ENCODE results near the gene OSBP2. TPM values are rescaled to one million over a fixed set of nuclear protein-coding genes. Genes with fewer than 3 reads are reported as not detected.

Gene OSBP2
- total RNA-seq, 2 donors from 2014 or later, result 1.1 to 9.4 TPM

DNA sequence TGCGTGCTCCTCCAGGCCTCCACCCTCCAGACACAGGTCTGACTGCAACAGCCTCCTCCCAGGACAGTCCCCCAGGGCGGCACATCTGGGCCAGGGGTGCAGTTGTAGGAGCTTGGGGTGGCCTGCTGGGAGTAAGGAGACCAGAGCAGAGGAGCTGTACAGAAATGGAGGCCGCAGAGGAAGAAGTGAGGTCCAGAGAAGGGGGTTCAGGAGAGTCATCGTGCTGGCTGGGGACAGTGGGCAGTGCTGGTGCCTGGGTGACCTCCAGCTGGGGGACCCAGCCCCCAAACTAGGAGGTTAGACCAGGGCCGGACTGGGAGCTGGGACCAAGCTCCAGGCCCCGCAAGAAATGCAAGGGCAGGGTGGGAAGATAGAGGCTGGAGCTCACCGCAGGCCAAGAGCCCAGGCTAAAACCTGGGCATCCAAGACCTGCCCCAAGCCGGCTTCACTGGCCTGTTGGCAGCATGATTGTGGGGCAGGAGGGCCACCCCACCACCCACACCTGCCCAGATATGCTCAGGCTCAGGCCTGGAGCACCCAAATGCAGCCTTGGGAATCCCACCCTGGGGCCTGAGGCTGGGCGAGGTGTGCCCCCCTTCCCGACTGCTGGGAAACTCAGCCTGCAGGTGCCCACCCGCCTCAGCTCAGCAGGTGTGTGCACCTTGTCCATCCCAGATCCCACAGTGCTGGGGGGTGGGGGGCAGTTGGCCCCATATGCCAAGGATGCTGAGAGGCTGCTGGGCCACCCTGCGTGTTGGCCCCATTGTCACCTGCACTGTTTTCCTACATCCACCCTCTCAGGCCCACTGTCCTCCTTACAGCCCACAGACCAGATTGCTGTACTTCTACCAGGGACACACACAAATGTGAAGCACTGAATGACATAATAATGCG, 177.0 kb downstream of the OSBP2 start:
- H3K36me3 Mint-ChIP-seq (ENCODE audit: low read depth), result peaks cover 3% of the 10 kb centered on the region
- DNase-seq, result no peak
- no peaks in the 10 kb centered on the region for H3K27me3 Mint-ChIP-seq

DNA sequence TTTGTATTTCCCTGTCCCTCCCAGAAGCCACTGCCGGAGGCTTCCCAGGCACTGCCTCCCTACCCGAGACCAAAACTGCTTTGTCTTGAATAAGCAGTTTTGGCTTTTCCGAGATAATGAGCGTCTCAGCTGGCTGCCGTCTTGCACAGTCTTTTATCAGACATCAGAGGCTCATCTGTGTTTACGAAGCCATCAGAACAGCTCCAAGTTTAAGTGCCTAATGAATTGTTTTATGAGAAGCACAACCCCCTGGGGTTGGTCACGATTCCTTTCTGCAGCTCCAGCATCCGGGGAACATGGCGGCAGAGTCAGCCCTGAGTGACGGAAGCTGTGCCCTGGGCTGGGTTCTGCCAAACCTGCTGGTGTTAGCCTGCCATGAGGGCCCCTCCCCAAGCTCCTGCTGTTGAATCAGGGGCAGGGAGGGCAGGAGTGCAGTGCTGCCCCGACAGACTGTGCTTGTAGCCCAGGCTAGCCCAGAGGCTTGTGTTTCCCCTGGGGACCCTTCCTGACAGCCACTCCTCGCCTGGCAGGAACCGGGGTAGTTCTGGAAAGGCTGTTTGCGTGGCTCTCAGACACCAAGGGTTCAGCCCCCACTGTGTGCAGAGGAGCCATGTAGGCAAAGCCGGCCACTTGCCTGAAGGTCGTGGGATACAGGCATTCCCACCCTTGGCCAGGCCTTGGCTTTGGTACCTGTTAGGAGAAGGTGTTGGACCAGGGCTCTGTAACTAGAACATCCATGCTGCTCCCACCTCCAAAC, 177.8 kb downstream of the OSBP2 start:
- DNase-seq (no peak), ATAC-seq (no peak)
- no peaks in the 10 kb centered on the region for H3K9me3 ChIP-seq (ENCODE audit: control insufficient read depth, low read length, poor library complexity, severe bottlenecking)
- Mint-ChIP-seq H3K4me1 (peaks cover 2% of the 10 kb centered on the region), H3K27ac (no peak overlapping the region), H3K4me3 (no peak overlapping the region), H3K36me3 (ENCODE audit: low read depth) (no peaks in the 10 kb centered on the region), H3K27me3 (no peaks in the 10 kb centered on the region)

More for the DNA sequence above, 177.0 kb downstream of the OSBP2 start:
- no peaks in the 10 kb centered on the region for H3K9me3 ChIP-seq (ENCODE audit: control insufficient read depth, low read length, poor library complexity, severe bottlenecking)
- H3K27ac Mint-ChIP-seq, result no peak overlapping the region
- no peak overlapping the region for H3K4me3 Mint-ChIP-seq
- peaks cover 2% of the 10 kb centered on the region for H3K4me1 Mint-ChIP-seq
- ATAC-seq, result no peak

DNA sequence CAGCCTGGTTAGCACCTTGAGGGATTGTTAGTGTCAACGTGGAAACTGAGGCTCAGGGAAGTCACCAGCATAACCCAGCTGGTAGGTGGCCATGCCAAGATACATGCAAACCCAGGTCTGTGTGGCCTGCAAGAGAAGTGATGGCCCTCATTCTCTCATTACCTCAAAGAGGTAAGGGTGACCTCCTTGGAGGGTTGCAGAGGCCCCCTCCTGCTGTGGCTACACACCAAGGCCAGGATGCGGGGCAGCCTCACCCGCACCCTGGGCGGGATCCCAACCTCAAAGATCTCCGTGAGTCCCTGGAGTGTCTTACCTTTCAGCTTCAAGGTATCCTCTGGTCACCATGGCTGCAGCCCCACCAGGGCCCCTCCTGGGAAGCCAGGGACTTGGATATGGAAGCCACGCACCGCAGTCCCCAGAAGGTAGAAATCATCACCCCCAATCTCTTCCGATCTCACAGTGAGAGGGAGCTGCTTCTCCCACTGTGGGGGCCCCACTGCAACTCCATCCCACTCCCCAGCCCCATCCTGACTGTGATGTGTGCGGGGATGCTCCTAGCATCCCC, 178.5 kb downstream of the OSBP2 start:
- DNase-seq, result no peak
- Mint-ChIP-seq H3K27ac (no peak overlapping the region), H3K36me3 (ENCODE audit: low read depth) (no peaks in the 10 kb centered on the region), H3K27me3 (peaks cover 1% of the 10 kb centered on the region), H3K4me1 (peaks cover 2% of the 10 kb centered on the region), H3K4me3 (no peak overlapping the region)
- ATAC-seq, result no peak
- H3K9me3 ChIP-seq (ENCODE audit: control insufficient read depth, low read length, poor library complexity, severe bottlenecking), result no peaks in the 10 kb centered on the region

DNA sequence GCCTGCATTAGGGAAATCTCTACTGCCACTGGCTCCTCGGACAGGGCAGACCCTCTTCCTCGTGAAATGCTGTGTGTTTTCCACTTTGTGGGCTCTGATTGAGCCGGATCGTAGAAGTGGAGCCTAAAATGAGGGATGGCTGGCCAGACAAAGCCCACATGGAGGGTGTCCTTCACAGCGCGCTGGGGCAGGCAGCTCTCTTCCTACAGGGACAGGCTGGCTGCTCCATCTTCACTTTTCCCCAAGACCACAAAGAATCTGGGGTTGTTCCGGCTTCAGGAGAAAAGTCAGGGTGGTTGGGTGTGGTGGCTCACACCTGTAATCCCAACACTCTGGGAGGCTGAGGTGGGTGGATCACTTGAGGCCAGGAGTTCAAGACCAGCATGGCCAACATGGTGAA, 179.0 kb downstream of the OSBP2 start:
- Mint-ChIP-seq H3K27ac (no peak overlapping the region), H3K4me3 (no peak overlapping the region), H3K4me1 (peaks cover 2% of the 10 kb centered on the region), H3K36me3 (ENCODE audit: low read depth) (no peaks in the 10 kb centered on the region), H3K27me3 (peaks cover 6% of the 10 kb centered on the region)
- no peaks in the 10 kb centered on the region for H3K9me3 ChIP-seq (ENCODE audit: control insufficient read depth, low read length, poor library complexity, severe bottlenecking)
- DNase-seq (no peak), ATAC-seq (no peak)

DNA sequence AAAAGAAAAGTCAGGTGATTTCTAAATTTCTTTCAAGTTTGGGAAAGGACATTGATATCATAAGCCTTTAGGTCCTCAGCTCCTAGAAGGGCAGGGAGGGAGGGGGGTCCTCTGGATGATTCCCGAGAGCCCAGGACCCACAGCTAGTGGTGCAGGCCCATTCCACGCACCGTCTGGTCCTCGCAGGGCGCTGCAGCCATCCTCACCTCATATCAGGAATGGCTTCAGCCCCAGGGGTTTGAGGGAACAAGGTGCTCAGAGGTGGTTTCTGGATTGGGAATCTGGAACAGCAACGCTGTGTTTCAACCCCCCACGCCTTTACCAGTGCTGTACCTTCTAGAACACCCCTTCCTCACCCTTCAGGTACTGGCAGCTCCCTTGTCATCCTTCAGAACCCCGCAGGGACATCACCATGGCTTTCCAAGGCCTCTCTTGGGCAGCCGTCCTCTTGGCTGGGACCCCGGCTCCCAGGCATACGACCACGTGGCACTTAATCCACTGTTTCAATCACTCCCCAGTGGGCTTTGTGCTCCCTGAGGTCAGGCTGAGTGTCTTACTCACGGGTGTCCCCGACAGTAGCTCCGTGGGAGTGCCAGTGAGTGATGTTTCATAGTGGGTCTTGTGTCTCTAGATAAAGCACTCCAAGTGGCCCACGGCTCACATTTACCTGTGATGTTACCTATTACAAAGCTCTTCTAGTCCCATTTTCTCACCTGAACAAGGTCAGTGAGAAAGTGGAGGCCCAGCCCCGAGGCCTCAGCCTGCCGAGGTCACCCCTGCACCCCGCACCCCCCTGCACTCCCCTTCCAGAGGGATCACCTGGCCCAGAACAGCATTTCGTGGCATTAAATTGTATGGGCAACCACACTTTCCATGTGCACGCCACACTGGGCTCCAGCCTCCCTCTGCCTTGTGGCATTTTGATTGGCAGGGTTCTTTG, 180.0 kb downstream of the OSBP2 start:
- Mint-ChIP-seq H3K27me3 (peaks cover 6% of the 10 kb centered on the region), H3K4me1 (peaks cover 2% of the 10 kb centered on the region), H3K4me3 (no peak overlapping the region), H3K36me3 (ENCODE audit: low read depth) (no peaks in the 10 kb centered on the region), H3K27ac (no peak overlapping the region)
- no peak for ATAC-seq
- no peaks in the 10 kb centered on the region for H3K9me3 ChIP-seq (ENCODE audit: control insufficient read depth, low read length, poor library complexity, severe bottlenecking)
- no peak for DNase-seq

DNA sequence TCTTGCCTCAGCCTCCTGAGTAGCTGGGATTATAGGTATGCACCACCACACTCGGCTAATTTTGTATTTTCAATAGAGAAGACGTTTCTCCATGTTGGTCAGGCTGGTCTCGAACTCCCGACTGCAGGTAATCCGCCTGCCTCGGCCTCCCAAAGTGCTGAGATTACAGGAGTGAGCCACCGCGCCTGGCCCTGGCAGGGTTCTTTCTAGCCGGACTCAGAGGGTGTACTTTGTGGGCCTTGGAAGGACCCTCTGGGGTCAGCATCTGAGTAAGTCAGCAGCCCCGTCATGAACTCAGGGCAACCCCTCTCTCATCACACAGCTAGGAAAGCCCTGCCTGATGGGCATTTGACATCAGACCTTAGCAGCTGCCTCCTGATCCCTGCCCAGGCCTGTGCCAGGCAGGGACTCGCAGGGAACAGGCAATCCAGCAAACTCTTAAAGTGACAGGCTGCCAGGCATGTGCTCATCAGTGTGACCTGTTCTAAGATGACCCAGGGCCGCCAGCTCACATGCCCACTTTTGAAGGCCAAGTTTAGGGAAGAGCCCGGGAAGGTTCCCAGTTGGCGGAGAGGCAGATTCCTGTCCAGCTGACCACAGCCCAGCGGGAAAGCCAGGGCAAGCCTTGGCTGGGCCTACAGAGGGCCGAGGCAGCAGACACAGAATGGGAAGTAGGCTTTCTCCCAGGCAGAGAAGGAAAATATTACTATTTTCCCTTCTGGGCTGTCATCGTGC, 181.0 kb downstream of the OSBP2 start:
- Mint-ChIP-seq H3K27ac (no peak overlapping the region), H3K4me1 (peaks cover 2% of the 10 kb centered on the region), H3K27me3 (peaks cover 6% of the 10 kb centered on the region), H3K4me3 (no peak overlapping the region), H3K36me3 (ENCODE audit: low read depth) (no peaks in the 10 kb centered on the region)
- H3K9me3 ChIP-seq (ENCODE audit: control insufficient read depth, low read length, poor library complexity, severe bottlenecking), result no peaks in the 10 kb centered on the region
- DNase-seq (no peak), ATAC-seq (no peak)

DNA sequence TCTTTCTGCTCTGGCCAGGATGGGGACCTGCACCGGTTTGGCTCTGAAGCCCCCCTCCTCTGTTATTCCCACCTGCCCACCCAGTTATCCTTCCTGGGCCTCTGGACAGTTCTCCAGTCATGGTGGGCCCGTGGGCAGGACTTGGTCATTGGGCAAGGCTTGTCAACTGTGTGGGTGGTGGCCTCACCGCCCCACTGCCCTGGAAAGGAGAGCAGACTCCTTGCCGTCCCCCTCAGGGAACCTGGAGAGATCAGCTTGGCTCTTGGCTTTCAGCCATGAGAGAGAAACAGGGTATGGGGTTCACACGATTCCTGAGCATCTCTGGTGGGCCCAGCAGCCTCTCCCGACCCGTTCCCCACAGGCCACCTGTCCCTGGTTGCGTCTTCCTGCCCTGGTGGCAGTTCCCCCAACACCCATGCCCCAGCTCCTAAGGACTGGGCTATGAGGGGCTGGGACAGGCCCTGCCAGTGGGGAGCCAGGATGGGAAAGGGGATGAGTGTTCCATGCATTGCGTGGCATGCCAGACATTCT, 181.6 kb downstream of the OSBP2 start:
- H3K4me3 Mint-ChIP-seq, result no peak overlapping the region
- no peak for DNase-seq
- no peaks in the 10 kb centered on the region for H3K36me3 Mint-ChIP-seq (ENCODE audit: low read depth)
- no peak for ATAC-seq
- H3K9me3 ChIP-seq (ENCODE audit: control insufficient read depth, low read length, poor library complexity, severe bottlenecking), result no peaks in the 10 kb centered on the region
- no peak overlapping the region for H3K27ac Mint-ChIP-seq
- H3K4me1 Mint-ChIP-seq, result peaks cover under 1% of the 10 kb centered on the region
- peaks cover 6% of the 10 kb centered on the region for H3K27me3 Mint-ChIP-seq

DNA sequence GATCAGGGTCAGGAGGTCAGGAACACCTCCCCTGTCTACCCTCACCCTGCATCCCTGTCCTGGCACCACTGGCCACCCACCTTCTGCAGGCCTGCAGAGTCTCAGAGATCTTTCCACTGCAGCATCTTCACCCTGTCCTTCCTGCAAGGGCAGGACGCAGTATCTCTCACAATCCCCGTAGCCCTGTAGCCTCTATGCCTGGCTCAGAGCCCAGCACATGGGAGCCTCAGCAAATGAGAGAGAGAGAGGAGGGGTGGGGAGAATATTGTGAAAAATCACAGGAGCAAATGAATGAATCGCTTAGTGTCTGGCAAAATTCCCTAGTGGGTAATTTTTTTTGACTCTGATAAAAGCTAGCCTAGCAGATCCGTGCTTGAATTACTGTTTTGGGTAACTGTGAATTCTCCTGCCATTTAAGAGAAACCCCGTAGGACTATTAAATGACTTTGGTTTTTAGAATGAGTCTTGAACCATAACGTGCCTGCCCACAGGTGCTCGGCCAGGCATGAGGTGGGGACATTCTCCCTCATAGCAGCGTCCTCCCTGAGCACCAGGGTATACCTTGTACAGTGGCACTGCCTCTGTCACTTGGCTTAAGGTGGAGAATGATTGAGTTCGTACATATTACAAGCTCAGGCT, 182.4 kb downstream of the OSBP2 start:
- no peaks in the 10 kb centered on the region for H3K9me3 ChIP-seq (ENCODE audit: control insufficient read depth, low read length, poor library complexity, severe bottlenecking)
- ATAC-seq (no peak), DNase-seq (no peak)
- H3K27me3 Mint-ChIP-seq, result peaks cover 6% of the 10 kb centered on the region
- H3K4me3 Mint-ChIP-seq, result no peak overlapping the region
- no peaks in the 10 kb centered on the region for H3K4me1 Mint-ChIP-seq
- no peak overlapping the region for H3K27ac Mint-ChIP-seq
- H3K36me3 Mint-ChIP-seq (ENCODE audit: low read depth), result no peaks in the 10 kb centered on the region

DNA sequence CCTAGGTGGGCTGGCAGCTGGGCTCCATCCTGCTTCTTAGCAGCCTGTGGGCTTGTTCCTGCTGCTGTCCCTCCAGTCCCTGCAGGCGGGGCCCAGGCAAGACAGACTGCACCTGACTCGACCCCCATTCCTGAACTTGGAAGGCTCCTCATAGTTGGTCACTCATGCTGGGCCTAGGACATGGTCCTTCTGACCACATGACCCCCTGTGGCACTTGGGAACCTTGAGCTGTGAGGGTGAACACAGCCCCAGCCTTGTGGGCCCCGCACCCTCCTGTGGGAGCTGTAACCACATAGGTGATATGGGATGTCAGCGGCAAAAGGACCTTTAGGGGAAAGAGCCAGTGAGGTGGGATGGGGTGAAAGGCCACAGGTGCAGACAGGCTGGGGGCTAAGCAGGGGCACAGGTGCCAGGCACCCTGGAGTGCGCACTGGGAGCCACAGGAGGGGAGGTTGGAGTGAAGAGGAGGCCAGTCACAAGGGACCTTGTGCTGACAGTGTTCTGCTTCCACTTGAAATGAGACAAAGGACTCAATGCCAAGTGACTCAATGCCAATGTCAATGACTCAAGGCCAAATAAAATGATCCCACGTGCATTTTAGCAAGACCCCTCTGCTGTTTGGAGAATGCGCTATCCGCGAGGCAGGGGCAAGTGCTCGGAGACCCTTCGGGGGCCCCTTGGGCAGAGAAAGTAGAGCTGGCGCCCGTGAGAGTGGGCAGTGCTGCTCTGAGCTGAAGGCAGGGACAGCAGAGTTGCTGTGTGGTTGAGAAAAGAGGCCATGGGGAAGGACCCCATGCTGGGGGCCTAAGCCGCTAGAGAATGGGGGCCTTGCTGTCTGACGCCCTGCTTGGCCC, 183.2 kb downstream of the OSBP2 start:
- no peak for DNase-seq
- H3K9me3 ChIP-seq (ENCODE audit: control insufficient read depth, low read length, poor library complexity, severe bottlenecking), result no peaks in the 10 kb centered on the region
- no peak for ATAC-seq
- peaks cover 6% of the 10 kb centered on the region for H3K27me3 Mint-ChIP-seq
- no peaks in the 10 kb centered on the region for H3K4me1 Mint-ChIP-seq
- H3K4me3 Mint-ChIP-seq, result no peak overlapping the region
- peak overlapping the region; percentile 45 for H3K27ac Mint-ChIP-seq
- no peaks in the 10 kb centered on the region for H3K36me3 Mint-ChIP-seq (ENCODE audit: low read depth)

DNA sequence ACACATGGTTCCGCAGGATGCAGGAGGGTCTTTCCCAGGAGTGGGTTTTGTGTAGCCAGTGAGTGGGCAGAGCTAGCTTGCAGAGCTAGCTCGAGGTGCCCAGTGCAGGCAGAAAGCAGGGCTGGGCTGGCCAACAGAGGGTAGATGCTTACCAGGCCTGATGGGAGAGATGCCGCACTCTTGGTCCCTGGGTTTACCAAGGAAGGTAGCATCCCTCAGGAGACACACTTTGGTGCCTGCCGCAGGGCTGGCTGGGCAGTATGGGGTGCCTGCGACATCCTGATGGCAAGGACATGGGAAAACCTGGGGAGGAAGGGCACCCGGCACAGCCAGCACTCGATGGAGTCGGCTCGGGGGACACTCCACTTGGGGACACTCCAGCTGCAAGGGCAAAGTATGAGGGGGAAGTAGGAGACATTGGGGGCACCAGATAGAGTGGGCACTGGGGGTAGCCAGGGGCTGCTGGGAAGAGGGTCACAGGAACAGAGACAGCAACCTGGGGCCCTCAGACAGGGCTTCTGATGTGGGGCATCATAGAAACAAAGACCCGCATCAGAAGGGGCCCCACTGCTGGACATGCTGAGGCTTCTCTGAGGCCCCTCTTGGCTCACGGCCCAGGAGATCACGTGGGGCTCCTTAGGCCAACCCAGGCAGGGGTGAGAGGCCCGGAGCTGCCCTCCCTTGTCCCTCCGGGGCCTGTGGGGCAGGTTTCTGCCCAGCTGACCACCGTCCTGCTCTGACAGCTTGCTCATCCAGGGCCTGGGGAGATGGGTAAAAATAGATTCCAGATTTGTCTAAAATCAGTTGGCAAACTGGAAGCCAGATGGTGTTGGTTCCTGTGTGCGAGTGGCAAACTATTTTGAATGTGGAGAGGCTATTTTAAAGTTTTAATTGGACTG, 184.1 kb downstream of the OSBP2 start:
- Mint-ChIP-seq H3K4me3 (no peak overlapping the region), H3K27ac (peak overlapping the region; percentile 45), H3K36me3 (ENCODE audit: low read depth) (no peaks in the 10 kb centered on the region), H3K4me1 (no peaks in the 10 kb centered on the region), H3K27me3 (peaks cover 6% of the 10 kb centered on the region)
- no peak for DNase-seq
- no peaks in the 10 kb centered on the region for H3K9me3 ChIP-seq (ENCODE audit: control insufficient read depth, low read length, poor library complexity, severe bottlenecking)
- ATAC-seq, result no peak

All from T-helper 17 cell (primary cell).